ENCODE results near the gene CCHCR1.

- TF ChIP-seq OSR1 (CRISPR knock-in tag; IDR thresholded peaks at IDR 0.05) (no peak), TOX (CRISPR knock-in tag; IDR thresholded peaks at IDR 0.05; ENCODE audit: borderline replicate concordance) (no peak), PATZ1 (CRISPR knock-in tag; IDR thresholded peaks at IDR 0.05; ENCODE audit: borderline replicate concordance) (no peak), CSRNP3 (CRISPR knock-in tag; IDR thresholded peaks at IDR 0.05) (no peak), CREB5 (CRISPR knock-in tag; IDR thresholded peaks at IDR 0.05; ENCODE audit: low read depth) (no peak), ZFP30 (CRISPR knock-in tag; IDR thresholded peaks at IDR 0.05) (no peak), ARNTL (CRISPR knock-in tag; IDR thresholded peaks at IDR 0.05; ENCODE audit: borderline replicate concordance, low read depth) (no peak), RARB (CRISPR knock-in tag; IDR thresholded peaks at IDR 0.05) (no peak), ZNF8 (CRISPR knock-in tag; IDR thresholded peaks at IDR 0.05) (no peak), BACH2 (CRISPR knock-in tag; IDR thresholded peaks at IDR 0.05; ENCODE audit: borderline replicate concordance) (no peak), ISL1 (CRISPR knock-in tag; IDR thresholded peaks at IDR 0.05) (no peak), SNAI2 (CRISPR knock-in tag; IDR thresholded peaks at IDR 0.05) (no peak), GLIS3 (CRISPR knock-in tag; IDR thresholded peaks at IDR 0.05) (no peak)
Measured at GRCh38 chr6:31128093-31128676, 29.4 kb downstream of the CCHCR1 start.
